ENCODE measurements around the gene FAN1.

Gene FAN1

DNA sequence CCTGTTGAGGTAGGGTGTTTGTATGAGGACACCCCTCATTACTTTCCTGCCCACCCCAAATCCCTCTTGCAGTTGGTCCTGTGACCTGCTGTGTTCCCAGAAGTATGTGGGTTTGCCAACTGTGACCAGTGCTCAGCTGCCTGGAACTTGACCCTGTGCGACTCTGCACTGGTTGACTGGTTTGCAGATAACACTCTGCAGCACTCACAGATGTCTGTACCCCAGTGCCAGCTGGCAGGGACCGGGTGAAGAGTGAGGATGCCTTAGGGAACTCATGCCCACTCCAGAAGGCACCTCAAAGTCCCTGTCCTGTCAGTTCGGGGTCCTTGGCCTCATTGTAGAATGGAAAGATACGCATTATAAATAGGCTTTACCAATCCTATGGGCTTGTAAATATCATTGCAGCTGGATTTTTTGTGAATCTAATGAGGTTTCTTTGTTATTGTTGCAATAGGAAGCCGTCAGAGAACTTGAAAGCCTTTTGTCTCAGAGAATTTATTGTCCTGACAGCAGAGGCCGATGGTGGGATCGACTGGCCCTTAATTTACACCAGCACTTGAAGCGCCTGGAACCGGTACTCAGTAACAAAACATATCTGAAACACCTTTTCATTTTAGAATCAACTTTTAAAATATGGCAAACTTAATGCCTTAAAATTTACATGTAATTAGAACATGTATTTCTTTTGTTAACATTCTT lies 18.2 kb downstream of the FAN1 start:
- DNase-seq = no peak

GRCh38 chr15:30922480-30923311 lies 19.0 kb downstream of the FAN1 start:
- no peak for DNase-seq

- DNase-seq = no peak
Observed at GRCh38 chr15:30923429-30923828, 19.7 kb downstream of the FAN1 start.

- no peak for DNase-seq
Observed at GRCh38 chr15:30924353-30924752, 20.6 kb downstream of the FAN1 start.

DNA sequence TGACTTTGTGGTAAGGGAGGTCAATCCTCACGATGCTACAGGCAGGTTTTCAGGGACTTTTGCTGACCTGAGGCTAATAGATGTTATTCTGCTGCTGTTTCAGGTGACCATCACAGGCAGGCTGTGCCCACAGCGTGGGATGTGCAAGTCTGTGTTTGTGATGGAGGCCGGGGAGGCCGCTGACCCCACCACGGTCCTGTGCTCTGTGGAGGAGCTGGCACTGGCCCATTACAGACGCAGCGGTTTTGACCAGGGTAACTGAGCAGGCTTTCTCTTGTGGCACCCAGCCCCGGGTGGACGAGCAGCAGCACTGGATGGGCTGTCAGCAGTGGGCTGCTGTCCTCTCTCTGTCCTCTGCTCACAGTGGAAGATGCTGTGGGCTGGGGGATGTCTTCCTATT lies 22.0 kb downstream of the FAN1 start:
- DNase-seq = no peak

DNA sequence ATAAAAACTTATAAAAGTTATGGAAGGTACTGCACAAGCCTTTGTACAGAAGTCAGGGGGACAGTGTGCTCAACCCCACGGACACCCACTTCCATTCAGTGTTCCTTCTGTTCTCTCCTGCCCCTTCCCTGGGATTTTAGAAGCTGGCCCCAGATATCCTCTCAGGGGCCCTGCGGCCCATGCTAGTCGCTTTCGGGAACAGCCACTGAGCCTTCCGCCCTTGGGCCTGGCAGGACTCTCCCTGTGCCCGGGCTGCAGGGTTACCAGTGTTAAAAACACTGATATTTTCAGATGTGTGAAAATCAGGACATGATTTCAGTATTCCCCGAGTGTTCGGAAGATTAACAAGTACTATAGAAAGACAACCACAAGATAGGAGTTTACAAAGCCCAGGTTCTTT lies 22.4 kb downstream of the FAN1 start:
- no peak for DNase-seq

DNA sequence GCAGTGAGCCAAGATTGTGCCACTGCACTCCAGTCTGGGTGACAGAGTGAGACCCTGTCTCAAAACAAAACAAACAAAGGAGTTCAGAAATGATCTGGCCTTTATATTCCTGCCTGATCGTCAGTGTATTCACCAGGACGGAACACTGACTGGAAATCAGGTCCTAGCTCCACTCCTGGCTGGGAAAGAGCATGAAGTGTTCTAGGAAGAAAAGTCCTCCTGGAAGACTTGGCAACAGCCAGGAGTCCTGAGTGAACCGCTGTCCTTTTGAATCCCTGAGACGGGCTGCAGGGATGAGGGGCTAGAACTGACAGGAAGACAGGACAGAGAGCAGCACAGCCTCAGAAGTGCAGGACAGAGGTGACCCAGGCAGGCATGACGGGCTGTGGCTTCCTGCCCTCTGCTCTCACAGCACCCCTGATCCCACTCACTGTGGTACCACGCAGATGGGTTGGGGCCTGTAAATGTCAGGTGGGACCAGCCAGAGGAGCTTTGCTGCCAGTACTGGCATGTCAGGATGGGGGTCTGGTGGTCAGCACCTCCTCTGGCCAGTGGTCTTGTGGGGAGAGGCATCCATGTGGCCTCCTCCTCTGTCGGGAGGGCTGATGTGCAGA lies 23.5 kb downstream of the FAN1 start:
- DNase-seq = no peak

DNA sequence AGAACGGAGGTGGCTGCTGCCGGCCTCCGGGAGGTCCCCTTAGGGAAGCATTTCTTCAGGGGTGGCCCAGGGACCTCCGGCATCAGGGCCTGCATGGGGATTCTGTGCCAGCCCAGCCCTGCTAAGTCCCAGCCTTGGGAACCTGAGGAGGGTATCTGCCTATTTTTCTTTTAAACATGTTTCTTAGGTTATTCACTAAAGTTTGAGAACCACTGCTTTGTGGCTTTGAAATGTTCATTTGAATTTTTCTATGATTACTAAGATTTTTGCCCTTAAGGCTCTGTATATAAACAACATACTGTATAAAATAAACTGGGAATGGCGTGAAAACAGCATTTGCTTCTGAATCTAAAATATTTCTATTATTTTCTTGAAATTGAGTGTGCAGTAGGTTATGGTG lies 24.4 kb downstream of the FAN1 start:
- no peak for DNase-seq

GRCh38 chr15:30929064-30929669 lies 25.5 kb downstream of the FAN1 start:
- DNase-seq = no peak

DNA sequence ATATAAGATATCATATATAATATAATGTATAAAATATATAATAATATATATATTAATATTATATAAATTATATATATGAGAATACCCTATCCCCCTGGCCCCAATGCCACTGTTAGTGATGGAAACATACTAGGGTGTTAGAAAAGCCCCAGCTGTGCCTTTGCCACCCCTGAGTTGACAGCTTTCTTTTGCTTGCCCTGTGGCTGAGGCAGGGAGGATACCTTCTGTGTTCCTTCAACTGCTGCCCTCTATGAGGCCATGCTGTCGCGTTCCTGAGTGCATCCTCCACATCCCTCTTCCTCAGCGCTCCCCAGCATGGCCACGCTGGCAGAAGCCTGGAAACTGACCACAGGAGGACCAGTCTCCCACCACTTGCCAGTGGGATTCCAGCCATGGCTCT lies 26.3 kb downstream of the FAN1 start:
- DNase-seq = no peak

GRCh38 chr15:30930422-30930821 lies 26.7 kb downstream of the FAN1 start:
- DNase-seq = no peak

- DNase-seq = no peak
Observed at GRCh38 chr15:30933293-30933692, 29.6 kb downstream of the FAN1 start.

DNA sequence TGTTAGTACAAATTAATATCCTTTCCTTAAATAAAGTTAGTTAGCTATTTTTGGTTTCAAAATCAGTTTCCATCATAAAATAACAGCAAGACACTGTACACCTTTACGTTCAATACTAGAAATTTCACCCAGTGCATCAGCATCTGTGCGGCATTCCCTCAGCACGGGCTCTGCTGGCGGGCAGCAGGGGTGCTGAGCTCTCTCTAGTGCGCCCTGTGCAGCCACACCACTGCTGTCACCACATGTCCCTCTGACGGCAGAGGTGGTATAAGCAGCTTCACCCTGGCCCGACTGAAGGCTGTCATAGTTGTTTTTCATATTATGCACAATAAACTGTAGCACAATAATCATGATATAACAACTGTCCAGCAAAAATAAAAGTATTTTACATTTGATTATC lies 35.4 kb downstream of the FAN1 start:
- no peak for DNase-seq

- DNase-seq = no peak
Observed at GRCh38 chr15:30940359-30940758, 36.6 kb downstream of the FAN1 start.

- DNase-seq = no peak
Observed at GRCh38 chr15:30941520-30941919, 37.8 kb downstream of the FAN1 start.

GRCh38 chr15:30943654-30944335 lies 40.1 kb downstream of the FAN1 start:
- no peak for DNase-seq

DNA sequence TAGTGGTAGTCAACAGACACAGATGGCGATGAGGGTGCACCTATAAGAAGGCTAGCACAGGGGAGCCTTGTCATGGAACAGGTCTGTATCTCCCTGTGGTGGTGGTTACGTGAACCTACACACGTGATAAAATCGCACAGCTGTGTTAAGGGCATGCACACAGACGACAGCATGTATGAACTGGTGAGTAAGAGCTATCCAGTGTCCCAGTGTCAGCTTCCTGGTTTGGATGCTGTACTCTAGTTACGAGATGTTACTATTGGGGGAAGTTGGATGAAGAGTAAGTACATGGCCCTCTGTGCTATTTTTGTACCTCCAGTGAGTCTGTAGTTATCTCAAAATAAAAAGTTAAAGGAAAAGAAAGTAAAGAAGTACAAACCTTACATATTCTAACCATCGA lies 49.5 kb downstream of the FAN1 start:
- no peak for DNase-seq

DNA sequence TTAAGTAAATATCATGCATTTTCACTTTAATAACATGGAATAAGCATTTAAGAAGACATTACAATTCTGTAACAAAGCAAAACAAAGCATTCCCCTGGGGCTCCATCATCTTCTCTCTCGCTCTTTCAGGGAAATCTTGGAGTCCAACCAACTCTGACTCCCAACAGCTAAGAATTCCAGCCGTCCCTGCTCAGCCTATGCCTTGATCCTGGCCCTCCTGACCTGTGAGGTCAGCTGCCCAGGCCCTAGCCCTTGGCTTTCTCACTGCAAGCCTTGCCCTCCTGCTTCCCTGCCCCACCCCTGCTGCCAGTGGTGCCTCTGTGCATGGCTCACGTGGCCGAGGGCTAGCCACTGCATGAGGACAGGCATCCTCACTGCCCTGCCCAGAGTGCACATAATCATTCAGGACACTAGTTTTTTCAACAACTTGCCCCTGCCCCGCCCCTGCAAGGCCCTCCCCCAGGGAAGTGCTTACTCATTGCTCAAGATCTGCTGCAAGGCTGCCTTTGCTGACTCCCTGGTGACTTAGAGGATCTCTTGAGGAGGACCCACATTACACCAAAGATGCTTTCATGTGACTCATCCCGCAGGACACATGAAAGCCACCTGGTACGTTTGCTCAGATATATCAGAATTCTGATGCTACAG lies 50.1 kb downstream of the FAN1 start:
- no peak for DNase-seq

- DNase-seq = no peak
Observed at GRCh38 chr15:30954674-30955073, 51.0 kb downstream of the FAN1 start.

- DNase-seq = no peak
Observed at GRCh38 chr15:30956216-30957124, 52.8 kb downstream of the FAN1 start.

DNA sequence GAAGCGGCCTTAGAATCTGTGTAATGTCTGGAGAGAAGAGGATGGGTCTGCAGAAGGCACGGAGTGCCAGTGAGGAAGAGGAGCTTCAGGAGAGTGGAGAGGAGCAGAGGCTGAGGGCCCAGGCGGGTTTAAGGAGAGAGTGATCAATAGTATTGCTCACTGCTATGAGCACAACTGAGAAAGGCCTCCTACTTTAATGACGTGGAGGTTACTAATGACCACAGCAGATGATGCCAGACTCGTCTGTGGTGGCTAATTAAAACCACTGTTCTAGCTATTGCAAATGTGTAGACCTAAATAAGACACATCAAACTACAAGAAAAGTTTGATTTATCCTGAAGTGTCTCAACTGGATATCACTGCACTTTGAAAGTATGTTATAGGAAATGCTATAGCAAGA lies 54.5 kb downstream of the FAN1 start:
- DNase-seq = no peak

All from NCI-H146 (cell line).